Measurements from ENCODE around the gene NFIA.

The NFIA gene

GRCh38 chr1:61160526-61160925, 78.2 kb downstream of the NFIA start:
- Mint-ChIP-seq H3K27ac (peak overlapping the region in 2 of 3 experiments; percentile 54 to 62), H3K36me3 (ENCODE audit: low read depth) (peaks cover 25% of the 10 kb centered on the region), H3K4me3 (no peak overlapping the region), H3K27me3 (ENCODE audit: low read depth) (no peaks in the 10 kb centered on the region), H3K4me1 (peaks cover 67% of the 10 kb centered on the region), H3K9me3 (no peaks in the 10 kb centered on the region)
- no peak for TF ChIP-seq CTCF (IDR thresholded peaks at IDR 0.05; ENCODE audit: unreplicated experiment in 3 of 3)

- Mint-ChIP-seq H3K36me3 (ENCODE audit: low read depth) (peaks cover 25% of the 10 kb centered on the region), H3K4me3 (no peak overlapping the region), H3K9me3 (no peaks in the 10 kb centered on the region), H3K27me3 (ENCODE audit: low read depth) (no peaks in the 10 kb centered on the region), H3K4me1 (peaks cover 57% of the 10 kb centered on the region), H3K27ac (peak overlapping the region in 1 of 3 experiments; percentile 65)
- TF ChIP-seq CTCF (IDR thresholded peaks at IDR 0.05; ENCODE audit: unreplicated experiment in 3 of 3) = no peak
Observed at GRCh38 chr1:61162520-61163258, 80.3 kb downstream of the NFIA start.

GRCh38 chr1:61163355-61163754, 81.0 kb downstream of the NFIA start:
- H3K4me1 Mint-ChIP-seq = peaks cover 53% of the 10 kb centered on the region
- no peaks in the 10 kb centered on the region for H3K9me3 Mint-ChIP-seq
- no peak for TF ChIP-seq CTCF (IDR thresholded peaks at IDR 0.05; ENCODE audit: unreplicated experiment in 3 of 3)
- H3K27ac Mint-ChIP-seq = peak overlapping the region in 2 of 3 experiments; percentile 24 to 65
- H3K36me3 Mint-ChIP-seq (ENCODE audit: low read depth) = peaks cover 25% of the 10 kb centered on the region
- H3K4me3 Mint-ChIP-seq = no peak overlapping the region
- no peaks in the 10 kb centered on the region for H3K27me3 Mint-ChIP-seq (ENCODE audit: low read depth)

GRCh38 chr1:61165402-61165801, 83.0 kb downstream of the NFIA start:
- TF ChIP-seq CTCF (IDR thresholded peaks at IDR 0.05; ENCODE audit: unreplicated experiment in 3 of 3) = no peak
- Mint-ChIP-seq H3K9me3 (no peaks in the 10 kb centered on the region), H3K27ac (no peak overlapping the region)

GRCh38 chr1:61167309-61167708, 84.9 kb downstream of the NFIA start:
- Mint-ChIP-seq H3K4me1 (peaks cover 63% of the 10 kb centered on the region), H3K36me3 (ENCODE audit: low read depth) (peaks cover 3% of the 10 kb centered on the region), H3K27ac (peak overlapping the region in 2 of 3 experiments; percentile 15 to 23), H3K4me3 (no peak overlapping the region), H3K27me3 (ENCODE audit: low read depth) (peaks cover 3% of the 10 kb centered on the region), H3K9me3 (no peaks in the 10 kb centered on the region)
- no peak for TF ChIP-seq CTCF (IDR thresholded peaks at IDR 0.05; ENCODE audit: unreplicated experiment in 3 of 3)

More at GRCh38 chr1:61165402-61165801, 83.0 kb downstream of the NFIA start:
- peaks cover 58% of the 10 kb centered on the region for H3K4me1 Mint-ChIP-seq
- no peak overlapping the region for H3K4me3 Mint-ChIP-seq
- H3K27me3 Mint-ChIP-seq (ENCODE audit: low read depth) = no peaks in the 10 kb centered on the region
- H3K36me3 Mint-ChIP-seq (ENCODE audit: low read depth) = peaks cover 16% of the 10 kb centered on the region

- Mint-ChIP-seq H3K36me3 (ENCODE audit: low read depth) (peaks cover 2% of the 10 kb centered on the region), H3K9me3 (no peaks in the 10 kb centered on the region), H3K4me1 (peaks cover 59% of the 10 kb centered on the region), H3K27me3 (ENCODE audit: low read depth) (peaks cover 3% of the 10 kb centered on the region), H3K4me3 (no peak overlapping the region), H3K27ac (peak overlapping the region; percentile 1 to 97 (median 24))
- no peak for TF ChIP-seq CTCF (IDR thresholded peaks at IDR 0.05; ENCODE audit: unreplicated experiment in 3 of 3)
Observed at GRCh38 chr1:61169045-61169444, 86.7 kb downstream of the NFIA start.

Measured in nephron (organoid).